HG02885 (cell line): ENCODE measurements around the gene STARD13.
"Not testable (repeated sequence)": the region's sequence is repeated elsewhere in the genome, so short reads cannot be mapped to it uniquely, and the experiment has no call there.

Experiments
- ATAC-seq: cut with Tn5 transposase; IDR thresholded peaks from one replicate; pipeline ENCODE4 v1.9.1; 2021; ENCODE audit warnings: mild to moderate bottlenecking; ENCODE audit not compliant: unreplicated experiment, poor library complexity

Gene STARD13

DNA sequence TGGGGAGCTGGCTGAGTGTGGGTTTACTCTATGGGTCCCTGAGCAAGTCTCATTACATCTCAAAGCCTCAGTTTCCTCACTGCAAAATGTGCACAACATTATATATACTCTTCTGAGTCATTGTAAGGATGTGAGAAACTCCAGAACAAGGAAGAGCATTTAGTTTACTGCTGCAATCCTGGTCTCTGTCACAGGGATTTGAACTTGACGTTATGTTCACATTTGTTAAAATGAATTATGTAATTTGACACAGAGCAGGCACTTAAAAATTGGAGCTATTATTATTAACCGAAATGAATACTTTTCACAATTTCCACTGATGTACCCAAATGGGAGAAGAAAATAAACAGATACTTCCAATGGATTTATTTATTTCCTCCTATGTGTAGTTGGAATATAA lies 101.0 kb downstream of the STARD13 start:
- no peak for ATAC-seq

DNA sequence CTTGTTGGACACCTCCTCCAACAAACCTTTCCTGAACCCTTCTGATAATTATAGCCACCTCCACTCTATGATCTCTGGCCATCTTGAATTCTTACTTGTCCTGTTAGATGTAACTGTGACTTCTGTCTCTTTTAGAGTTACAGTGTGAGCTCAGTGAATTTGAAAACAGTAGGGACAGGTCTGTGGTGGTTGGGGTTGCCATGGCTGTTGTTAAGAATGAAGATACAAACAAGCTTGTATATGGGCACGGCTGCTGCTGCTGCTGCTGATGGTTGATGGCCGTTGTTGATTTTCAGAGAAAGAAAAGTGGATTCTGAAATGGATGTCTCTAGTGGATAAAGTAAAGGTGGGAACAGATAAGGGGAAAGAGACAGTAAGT lies 101.5 kb downstream of the STARD13 start:
- ATAC-seq: no peak

DNA sequence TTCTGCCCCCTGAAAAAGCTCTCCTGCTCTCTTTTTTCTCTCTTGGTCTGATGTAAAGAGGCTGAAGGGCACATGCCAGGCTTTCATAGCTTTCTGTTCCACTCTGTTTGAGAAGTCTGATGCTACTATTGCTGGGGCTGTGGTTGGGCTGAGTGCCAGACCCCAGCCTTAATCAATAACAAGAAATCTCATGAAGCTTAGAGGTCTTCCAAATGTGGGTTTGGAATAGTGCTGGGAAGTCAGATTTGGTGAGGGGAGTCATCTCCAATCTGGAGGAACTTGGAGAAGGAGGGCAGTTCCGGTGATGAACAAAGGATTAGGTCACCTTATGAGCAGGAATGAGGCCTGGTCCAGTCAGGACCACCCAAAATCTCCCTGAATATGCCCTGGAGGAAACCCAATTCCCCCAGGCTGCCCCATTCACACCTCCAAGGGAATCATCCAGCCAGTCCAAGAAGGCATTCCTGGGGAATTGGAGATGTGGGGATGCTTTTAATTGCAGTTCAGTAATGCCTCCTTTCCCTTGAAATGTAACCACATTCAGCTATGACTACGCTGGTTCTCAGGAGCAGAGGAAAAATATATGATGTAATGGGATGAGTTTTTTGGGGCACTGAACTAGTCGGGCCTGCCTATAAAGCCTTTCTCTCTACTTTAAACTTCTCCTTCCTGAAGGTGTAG lies 102.0 kb downstream of the STARD13 start:
- ATAC-seq: no peak

DNA sequence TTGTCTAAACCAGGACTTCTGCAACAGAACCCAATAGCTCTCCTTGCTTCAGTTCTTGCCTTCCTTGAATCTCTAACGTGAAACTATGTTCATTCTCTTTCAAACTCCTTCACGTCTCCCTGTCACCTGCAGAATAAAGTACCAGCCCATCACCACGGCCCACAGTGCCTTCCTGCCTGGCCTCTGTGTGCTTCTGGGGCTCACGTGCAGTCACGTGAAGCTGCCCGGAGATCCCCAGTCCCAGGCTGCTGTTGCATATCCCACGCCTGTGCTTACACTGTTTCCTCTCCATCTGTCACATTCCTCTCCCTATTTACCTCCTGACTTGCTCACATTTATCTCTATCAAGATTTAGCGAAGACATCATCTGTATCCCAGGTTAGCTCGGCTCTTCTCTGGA lies 102.8 kb downstream of the STARD13 start:
- ATAC-seq: peak; percentile 60

DNA sequence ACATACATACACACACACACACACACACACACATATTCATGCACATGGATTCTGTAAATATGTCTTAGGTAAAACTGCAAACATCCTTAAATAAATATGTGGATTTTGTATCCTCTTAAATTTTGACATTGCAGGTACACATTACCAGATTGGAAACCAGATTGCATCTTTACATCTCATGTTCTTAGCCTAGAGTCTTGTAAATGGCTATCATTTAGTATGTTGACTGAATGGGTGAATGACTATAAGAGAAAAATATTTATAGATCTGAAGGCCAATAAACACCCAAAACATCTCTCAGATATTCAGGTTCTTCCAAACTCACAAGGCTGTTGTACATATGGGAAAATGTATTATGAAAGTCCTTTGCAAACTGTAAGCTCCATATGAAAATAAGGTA lies 104.3 kb downstream of the STARD13 start:
- ATAC-seq: no peak

DNA sequence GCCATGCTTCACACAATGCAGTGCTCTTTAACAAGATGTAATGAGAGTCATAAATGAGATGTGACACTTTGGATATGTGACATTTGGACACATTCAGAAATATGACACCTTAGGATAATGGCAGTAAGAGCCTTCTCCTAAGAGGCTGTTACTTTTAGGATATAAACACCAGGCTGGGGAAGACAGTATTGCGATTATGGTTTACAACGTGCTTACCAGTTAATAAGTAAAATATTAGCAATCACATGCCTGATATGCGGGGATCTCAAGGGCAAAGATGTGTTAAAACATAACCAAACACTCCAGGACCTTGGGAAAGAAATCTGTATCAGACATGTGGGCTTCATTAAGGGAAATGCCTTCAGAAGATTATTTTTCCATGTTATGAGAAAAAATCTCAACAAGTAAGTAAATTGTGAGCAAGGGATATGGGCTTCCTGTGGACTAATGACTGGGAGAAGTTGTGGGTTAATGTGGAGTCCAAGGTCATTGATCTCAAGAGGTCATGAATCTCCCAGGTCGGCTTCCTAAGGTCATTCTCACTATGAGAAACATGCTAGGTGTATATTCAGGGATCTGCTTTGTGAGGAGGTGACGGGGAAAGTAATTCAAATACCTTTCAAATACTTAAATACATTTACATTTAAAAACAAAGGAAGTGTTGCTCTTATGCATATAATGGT lies 105.3 kb downstream of the STARD13 start:
- ATAC-seq: no peak

DNA sequence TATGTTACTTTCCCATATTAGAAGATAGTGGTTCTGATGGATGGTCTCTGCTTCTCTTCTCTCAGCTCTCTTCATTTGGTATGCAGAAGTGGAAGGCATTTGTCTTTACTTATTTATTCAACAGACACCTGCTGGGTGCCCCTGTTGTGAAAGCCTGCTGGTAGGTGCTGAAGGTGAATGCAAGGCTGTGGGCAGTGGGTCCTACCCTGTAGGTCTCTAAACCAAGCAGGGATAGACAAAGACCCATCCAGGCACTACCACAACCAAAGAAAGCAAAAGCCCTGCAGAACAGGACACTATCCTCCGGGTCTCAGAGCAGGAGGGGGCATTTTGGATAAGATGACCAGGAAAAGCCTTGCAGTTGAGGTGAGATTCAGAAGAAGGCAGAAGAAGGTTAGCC lies 106.1 kb downstream of the STARD13 start:
- no peak for ATAC-seq

DNA sequence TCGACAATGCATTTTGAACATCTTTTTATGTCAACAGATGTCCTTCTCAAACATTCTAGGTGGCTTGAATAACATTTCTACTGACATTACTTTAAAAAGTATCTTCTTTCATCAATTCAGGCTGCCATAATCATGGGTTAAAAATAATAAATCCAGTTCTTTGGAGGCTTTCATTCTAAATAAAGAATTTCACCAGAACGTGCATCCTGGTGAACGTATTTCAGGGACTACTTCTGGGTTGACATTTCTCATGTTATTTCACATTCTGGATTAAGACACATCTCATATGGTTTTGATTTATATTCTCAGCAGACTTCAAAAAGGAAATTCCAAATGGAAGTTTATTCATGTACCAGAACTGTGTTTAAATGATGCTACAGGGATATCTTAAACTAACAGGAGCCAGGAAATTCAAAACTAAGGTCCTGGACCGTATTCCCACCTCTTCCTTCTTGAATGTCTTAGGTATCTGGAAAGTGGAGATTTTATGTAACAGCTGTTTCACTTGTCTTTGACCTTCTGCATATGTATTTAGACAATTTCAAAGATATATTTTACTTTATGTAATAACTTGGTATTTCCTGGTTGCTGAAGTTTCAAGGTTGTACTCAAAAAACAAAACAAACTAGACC lies 107.2 kb downstream of the STARD13 start:
- ATAC-seq: no peak

DNA sequence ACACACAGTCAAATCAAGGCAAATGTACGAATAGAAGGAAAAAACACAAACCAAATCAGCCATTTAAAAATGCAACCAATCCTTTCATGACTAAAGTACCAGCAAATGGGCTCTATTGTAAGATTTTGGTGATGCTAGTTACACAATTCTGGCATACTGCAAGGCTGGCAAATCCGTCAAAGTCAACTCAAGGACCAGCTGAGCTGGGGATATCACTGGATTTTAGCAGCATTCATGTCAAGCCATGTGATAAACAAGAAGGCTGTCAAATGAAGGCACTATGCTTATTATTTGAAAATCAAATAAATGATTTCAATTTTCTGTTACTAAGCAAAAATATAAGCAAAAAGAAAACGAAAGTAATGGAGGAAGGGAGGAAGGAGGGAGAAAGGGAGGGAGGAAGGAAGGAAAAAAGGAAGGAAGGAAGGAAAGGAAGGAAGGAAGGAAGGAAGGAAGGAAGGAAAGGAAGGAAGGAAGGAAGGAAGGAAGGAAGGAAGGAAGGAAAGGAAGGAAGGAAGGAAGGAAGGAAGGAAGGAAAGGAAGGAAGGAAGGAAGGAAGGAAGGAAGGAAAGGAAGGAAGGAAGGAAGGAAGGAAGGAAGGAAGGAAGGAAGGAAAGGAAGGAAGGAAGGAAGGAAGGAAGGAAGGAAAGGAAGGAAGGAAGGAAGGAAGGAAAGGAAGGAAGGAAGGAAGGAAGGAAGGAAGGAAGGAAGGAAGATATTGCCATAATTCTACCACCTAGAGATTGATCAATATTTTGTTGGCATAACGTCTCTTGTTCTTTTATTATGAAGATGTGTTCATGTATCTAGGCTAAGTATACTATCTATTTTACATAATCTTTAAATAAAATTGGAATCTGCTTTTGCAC lies 108.0 kb downstream of the STARD13 start:
- not testable (repeated sequence) for ATAC-seq

DNA sequence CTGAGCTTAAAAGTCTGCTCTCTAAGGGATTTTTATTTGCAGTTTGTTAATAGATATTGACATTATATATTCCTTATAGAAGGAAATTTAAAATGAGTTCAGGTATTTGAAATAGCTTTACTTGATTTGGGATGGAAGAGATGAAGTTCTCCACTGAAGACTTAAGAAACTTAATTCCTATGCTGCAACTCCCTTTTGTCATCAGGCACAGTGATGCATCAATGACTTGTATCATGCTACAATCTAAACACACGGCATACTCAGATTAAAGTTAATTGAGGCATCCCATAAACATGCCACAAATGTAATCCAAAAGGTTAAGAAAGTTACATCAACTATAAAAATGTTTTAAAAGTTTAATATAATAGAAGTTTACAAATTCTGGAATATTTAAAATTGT lies 109.0 kb downstream of the STARD13 start:
- ATAC-seq: no peak

DNA sequence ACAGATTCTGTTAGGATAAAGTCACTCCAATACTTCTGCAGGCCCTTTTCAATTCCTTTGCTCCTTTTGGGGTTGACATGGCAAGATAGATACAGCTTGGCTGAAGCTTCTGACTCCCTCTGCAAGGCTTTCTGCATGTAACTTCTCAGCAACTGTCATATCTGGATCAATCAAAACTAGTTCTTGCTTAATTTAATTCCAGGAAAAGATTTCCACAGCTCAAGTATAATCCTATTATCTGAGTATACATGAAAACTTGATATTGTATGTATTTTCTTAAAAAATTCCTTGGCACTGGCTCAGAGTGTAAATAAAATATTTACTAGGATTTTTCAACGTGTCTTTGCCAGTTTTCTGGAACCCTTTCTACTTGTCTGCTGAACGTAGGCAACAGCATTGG lies 109.6 kb downstream of the STARD13 start:
- ATAC-seq: no peak

DNA sequence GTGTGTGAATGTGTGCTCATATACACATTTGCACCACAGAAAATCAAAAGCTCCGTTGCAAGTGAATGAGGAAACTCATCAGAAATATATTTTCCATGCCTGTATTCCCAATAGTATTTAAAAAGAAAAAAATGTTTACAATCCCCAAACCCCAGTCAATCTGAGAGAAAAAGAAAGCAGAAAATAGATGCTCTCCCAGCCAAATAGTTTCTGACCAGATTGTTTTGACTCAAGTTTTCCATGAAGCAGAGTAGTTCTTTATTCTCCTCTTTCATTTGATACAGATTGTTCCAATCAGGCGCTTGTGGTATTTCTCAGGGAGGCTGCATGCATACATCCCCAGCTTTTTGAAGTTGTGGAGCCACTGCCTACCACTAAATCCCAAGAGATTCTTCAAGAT lies 110.6 kb downstream of the STARD13 start:
- no peak for ATAC-seq

DNA sequence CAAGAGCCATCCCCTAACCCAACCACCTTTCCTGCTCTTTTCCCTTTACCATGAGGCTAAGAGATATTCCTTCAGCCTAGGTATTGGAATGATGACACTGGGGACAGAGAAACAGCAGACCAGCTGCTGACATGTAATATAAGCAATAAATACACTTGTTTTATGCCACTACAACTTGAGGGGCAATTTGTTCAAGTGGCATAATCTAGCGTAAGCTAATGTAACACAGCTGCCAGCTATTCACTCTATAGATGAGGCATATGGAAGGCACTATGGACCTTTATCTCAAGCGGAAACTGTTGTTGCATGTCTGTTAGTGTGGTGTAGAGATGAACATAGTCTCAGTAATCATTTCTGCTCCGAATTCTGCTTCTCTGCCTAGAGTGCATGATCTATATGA lies 111.1 kb downstream of the STARD13 start:
- no peak for ATAC-seq

DNA sequence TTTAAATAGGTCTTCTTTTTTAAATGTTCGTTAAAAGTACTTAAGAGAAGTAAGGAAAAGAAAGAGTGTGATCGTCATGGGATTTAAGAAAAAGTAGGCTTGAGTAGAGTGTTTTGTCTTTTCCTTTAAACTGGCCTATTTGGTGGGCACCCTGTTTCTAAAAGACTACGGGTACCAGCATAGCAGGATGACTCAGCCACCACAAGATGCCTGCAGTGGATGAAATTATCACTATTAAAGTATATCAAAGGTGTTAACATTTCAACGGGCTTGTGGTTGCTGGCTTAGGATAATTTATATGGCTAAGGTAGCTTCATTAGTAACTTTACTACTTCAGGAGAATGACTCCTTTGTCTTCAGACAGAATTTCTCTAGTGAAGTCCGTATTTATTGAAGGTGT lies 112.6 kb downstream of the STARD13 start:
- no peak for ATAC-seq

DNA sequence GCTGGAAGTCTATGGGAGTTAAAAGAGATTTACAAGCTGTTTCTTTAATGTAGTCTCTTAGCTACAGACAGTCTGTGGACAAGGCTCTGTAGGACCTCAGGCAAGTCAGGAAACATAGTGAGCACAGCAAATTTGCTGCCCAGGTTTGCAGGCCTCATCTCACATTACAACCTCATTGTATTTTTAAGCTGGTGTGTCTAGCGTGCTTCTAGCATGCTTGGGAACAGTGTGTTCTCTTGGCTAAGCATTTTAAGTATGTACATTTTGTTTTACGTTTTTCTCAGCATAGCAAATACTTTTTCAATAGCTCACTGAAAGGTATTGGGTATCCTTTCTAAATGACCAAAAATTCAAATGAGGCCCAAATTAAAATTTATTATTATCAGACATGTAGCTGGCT lies 113.2 kb downstream of the STARD13 start:
- ATAC-seq: no peak

DNA sequence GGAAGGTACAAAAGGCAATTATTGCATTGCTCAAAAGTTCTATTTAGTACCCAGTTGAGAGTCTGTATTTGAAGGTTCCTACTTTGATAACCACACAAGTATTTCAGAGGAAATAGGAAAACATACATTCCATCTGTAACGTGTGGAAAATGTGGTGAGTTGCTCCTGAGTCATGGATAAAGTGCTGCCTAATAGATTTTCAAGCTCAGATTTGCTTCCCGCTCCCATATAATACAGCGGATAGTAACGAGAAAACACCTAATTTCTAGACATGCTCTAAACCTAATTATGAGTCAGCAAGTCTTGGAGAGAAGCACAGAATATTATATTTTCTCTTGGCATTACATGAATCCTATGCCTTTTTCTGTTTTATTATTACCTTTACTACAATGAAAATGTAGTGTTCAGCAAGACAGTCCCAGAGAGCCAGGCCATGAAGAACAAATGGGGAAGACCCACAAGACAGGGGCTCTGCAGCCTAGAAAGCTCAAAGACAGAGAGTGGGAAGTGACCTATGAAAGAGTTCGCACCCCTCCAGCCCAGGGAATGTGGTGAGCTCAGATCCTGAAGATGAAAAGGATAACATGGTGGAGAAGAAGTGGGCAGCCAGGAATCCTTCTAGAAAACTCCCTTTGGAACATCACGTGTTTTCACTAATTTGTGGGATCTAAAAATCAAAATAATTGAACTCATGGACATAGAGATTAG lies 116.1 kb downstream of the STARD13 start:
- no peak for ATAC-seq

DNA sequence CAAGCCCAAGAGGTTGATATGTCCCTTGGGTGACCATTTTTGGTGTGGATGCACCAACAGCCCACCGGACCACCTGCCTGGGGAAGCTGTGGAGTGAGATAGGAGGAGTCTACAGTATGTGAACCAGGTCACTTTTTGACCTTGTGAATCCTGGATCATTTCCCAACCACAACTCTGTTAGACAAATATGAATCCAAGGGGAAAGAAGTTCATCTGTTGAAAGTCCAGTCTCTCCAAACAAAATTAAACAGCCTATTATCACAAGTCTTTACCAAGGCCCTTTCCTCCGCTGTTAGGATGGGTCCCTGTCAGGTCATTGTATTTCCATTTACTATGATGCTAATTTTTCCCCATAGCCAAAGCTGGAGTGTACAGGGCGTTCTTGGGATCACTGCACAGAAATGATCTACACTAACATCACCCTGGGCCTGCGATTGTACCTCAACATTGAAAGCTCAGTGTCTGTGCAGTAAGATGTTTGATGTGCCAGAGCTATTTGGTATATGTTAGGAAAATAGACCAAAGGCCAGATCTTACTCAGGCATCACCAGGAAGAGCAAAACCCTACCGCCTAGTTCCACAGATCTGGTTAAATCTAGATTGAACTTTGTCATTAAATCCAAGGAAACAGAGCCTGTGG lies 117.1 kb downstream of the STARD13 start:
- ATAC-seq: no peak

DNA sequence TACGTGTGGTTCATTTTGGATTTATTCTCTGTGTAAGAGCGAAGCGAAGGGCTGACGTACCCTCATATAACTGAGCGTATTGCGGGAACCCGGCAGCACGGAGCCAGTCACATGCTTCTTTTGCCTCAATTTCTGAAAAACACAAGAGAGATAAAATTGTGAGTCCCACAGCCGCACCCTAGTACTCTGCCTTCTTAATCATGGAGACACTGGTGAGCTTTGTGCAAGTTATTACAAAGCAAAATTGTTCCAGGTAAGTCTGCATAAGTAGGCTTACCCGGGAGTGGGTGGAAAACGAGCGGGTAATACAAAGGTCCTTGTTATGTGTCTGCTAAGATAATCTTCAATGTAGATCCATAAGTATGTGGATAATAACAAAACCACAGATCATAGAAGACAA lies 118.1 kb downstream of the STARD13 start:
- ATAC-seq: no peak

DNA sequence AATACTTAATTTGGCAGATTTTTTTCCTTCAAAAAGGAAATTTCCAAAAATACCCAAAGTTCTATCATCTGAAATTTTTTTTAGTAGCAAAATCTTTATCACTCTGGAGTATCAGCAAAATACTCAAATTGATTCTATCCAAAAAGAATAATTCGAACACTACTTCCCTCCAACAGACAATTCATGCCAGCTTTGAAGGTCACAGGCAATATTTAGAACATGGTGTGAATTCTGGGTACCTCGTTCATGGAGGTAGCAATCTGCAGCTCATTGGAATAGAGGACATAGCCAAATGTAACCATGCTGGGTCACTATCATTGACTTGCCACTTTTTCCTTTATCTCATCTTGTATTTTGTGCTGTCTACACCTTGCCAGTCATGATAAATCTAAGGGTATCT lies 119.8 kb downstream of the STARD13 start:
- ATAC-seq: no peak

DNA sequence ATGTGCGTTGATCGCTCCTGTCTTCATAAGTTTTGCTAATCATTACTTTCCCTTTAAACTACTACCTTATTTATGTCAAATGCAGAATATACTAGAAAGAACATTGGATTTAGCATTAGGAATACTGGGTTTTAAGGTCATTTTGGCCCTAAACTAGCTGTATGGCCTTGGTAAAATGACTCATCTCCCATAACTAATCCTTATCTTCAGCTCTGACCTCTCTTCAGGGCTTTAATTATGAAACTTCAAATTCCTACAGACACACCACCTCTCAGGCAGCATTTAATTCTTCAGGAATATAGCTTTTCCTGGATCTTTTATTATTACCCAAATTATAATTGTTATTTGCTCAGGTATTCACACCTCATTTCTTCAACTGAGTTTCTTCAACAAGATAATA lies 121.2 kb downstream of the STARD13 start:
- no peak for ATAC-seq
